Kasumi-1 (cell line): ENCODE results near the gene TBC1D22A.
"Not testable (repeated sequence)": the region's sequence is repeated elsewhere in the genome, so short reads cannot be mapped to it uniquely, and the experiment has no call there.

Experiments
- DNase-seq, 2 experiments: peaks; one replicate each; lab custom pipeline; 2025; lab: John Stamatoyannopoulos, UW

Gene TBC1D22A

GRCh38 chr22:47105085-47105484 is 342.6 kb downstream of the TBC1D22A start:
- no peak for DNase-seq

- no peak for DNase-seq
These were observed 344.4 kb downstream of the TBC1D22A start for GRCh38 chr22:47106806-47107205.

GRCh38 chr22:47107431-47107830 is 345.0 kb downstream of the TBC1D22A start:
- no peak for DNase-seq

- DNase-seq = no peak
These were observed 348.5 kb downstream of the TBC1D22A start for GRCh38 chr22:47110817-47111443.

GRCh38 chr22:47111626-47112581 is 349.5 kb downstream of the TBC1D22A start:
- no peak for DNase-seq

GRCh38 chr22:47112582-47112965 is 350.1 kb downstream of the TBC1D22A start:
- DNase-seq = no peak

- DNase-seq = no peak
These were observed 350.8 kb downstream of the TBC1D22A start for GRCh38 chr22:47112994-47113852.

- DNase-seq = no peak
These were observed 351.5 kb downstream of the TBC1D22A start for GRCh38 chr22:47113853-47114415.

- no peak for DNase-seq
These were observed 352.5 kb downstream of the TBC1D22A start for GRCh38 chr22:47114813-47115517.

- DNase-seq = no peak
These were observed 353.1 kb downstream of the TBC1D22A start for GRCh38 chr22:47115518-47115890.

- DNase-seq = no peak
These were observed 353.5 kb downstream of the TBC1D22A start for GRCh38 chr22:47115921-47116320.

- no peak for DNase-seq
These were observed 354.2 kb downstream of the TBC1D22A start for GRCh38 chr22:47116426-47117341.

GRCh38 chr22:47117442-47117841 is 355.0 kb downstream of the TBC1D22A start:
- DNase-seq = not testable (repeated sequence)

GRCh38 chr22:47119181-47119580 is 356.7 kb downstream of the TBC1D22A start:
- DNase-seq = no peak

GRCh38 chr22:47120399-47120798 is 357.9 kb downstream of the TBC1D22A start:
- no peak for DNase-seq

- DNase-seq = no peak
These were observed 359.3 kb downstream of the TBC1D22A start for GRCh38 chr22:47121791-47122190.

- DNase-seq = no peak
These were observed 360.1 kb downstream of the TBC1D22A start for GRCh38 chr22:47122441-47123000.

- DNase-seq = no peak
These were observed 360.8 kb downstream of the TBC1D22A start for GRCh38 chr22:47123006-47123826.

GRCh38 chr22:47123827-47124442 is 361.5 kb downstream of the TBC1D22A start:
- DNase-seq = no peak
